ENCODE data around the gene LRP3.

- TF ChIP-seq TAF1 (CRISPR knock-in tag; IDR thresholded peaks at IDR 0.05) = no peak
- no peak for TF ChIP-seq NFYB (CRISPR knock-in tag; IDR thresholded peaks at IDR 0.05)
- TF ChIP-seq CHD4 (IDR thresholded peaks at IDR 0.05; ENCODE audit: borderline replicate concordance, low read length) = no peak
- no peak for TF ChIP-seq CBX1 (IDR thresholded peaks at IDR 0.05; ENCODE audit: low read depth)
- TF ChIP-seq POLR2AphosphoS5 (IDR thresholded peaks at IDR 0.05; ENCODE audit: low read depth, low read length) = no peak
- no peak for TF ChIP-seq NONO (IDR thresholded peaks at IDR 0.05)
- no peak for TF ChIP-seq NONO (CRISPR knock-in tag; conservative IDR thresholded peaks at IDR 0.05)
- TF ChIP-seq CTCF (CRISPR knock-in tag; IDR thresholded peaks at IDR 0.05) = no peak
- TF ChIP-seq BHLHE40 (IDR thresholded peaks at IDR 0.05; ENCODE audit: low read length) = no peak
- no peak for TF ChIP-seq ZNF251 (CRISPR knock-in tag; IDR thresholded peaks at IDR 0.05)
Measured at GRCh38 chr19:33205531-33206260, 11.6 kb downstream of the LRP3 start.
